Measurements from ENCODE around the gene FAM174A. TPM values are rescaled to one million over a fixed set of nuclear protein-coding genes. Genes with fewer than 3 reads are reported as not detected.

The FAM174A gene
- polyA plus RNA-seq, 1 of the 3 experiments (the other 2 are of a cell fraction) = 22.4 TPM

GRCh38 chr5:100615362-100615761, 80.2 kb downstream of the FAM174A start (continued):
- no peak for TF ChIP-seq PBX3 (IDR thresholded peaks at IDR 0.05)
- no peak for TF ChIP-seq MAX (IDR thresholded peaks at IDR 0.05; ENCODE audit: low read depth)
- TF ChIP-seq GATA2 (CRISPR knock-in tag; IDR thresholded peaks at IDR 0.05) = no peak
- TF ChIP-seq REST (IDR thresholded peaks at IDR 0.05; ENCODE audit: low read depth, low read length) = no peak

- Histone ChIP-seq H3K4me1 (ENCODE audit: control insufficient read depth in 1 of 2, insufficient read depth in 2 of 2, low read depth in 1 of 2, low read length in 1 of 2) (no peaks in the 10 kb centered on the region), H3F3A (replicated peaks; ENCODE audit: insufficient read depth) (no peaks in the 10 kb centered on the region), H3K9ac (no peak overlapping the region), H3K36me3 (replicated peaks in 1 of 2; ENCODE audit: control insufficient read depth in 1 of 2, insufficient read depth in 2 of 2, low read length in 1 of 2) (no peaks in the 10 kb centered on the region), H3K4me2 (no peak overlapping the region), H2AFZ (ENCODE audit: low read depth) (no peak overlapping the region), H3K79me2 (ENCODE audit: insufficient read depth) (no peaks in the 10 kb centered on the region), H3K9me2 (no peaks in the 10 kb centered on the region; the same call in 1 of the 2 replicates), H3K27me3 (ENCODE audit: insufficient read depth) (no peaks in the 10 kb centered on the region), H3K27ac (ENCODE audit: low read depth in 2 of 2, low read length in 1 of 2) (no peak overlapping the region), H4K20me1 (ENCODE audit: insufficient read depth) (no peaks in the 10 kb centered on the region), H3K4me3 (ENCODE audit: low read depth in 2 of 2, low read length in 1 of 2) (no peak overlapping the region), H3K9me3 (no peaks in the 10 kb centered on the region)
- CTCF ChIA-PET = no interaction called here
- POLR2A ChIA-PET = no interaction called here
- TF ChIP-seq POLR2AphosphoS5 (IDR thresholded peaks at IDR 0.05; ENCODE audit: low read depth, low read length) (no peak), USF1 (IDR thresholded peaks at IDR 0.05; ENCODE audit: borderline replicate concordance, low read depth) (no peak), RFX5 (IDR thresholded peaks at IDR 0.05; ENCODE audit: low read length) (no peak), EP300 (IDR thresholded peaks at IDR 0.05; ENCODE audit: borderline replicate concordance in 1 of 2, low read depth in 1 of 2, low read length in 1 of 2) (no peak), RXRA (IDR thresholded peaks at IDR 0.05; ENCODE audit: borderline replicate concordance, low read depth) (no peak), FOSL2 (IDR thresholded peaks at IDR 0.05; ENCODE audit: borderline replicate concordance, low read depth) (no peak), CHD2 (IDR thresholded peaks at IDR 0.05; ENCODE audit: low read length, partially characterized antibody) (no peak), RCOR1 (IDR thresholded peaks at IDR 0.05; ENCODE audit: low read length) (no peak), ZBTB33 (IDR thresholded peaks at IDR 0.05; ENCODE audit: borderline replicate concordance, low read depth) (no peak), RAD21 (IDR thresholded peaks at IDR 0.05; ENCODE audit: low read length) (no peak), NRF1 (IDR thresholded peaks at IDR 0.05; ENCODE audit: low read depth, low read length) (no peak), EZH2phosphoT487 (IDR thresholded peaks at IDR 0.05; ENCODE audit: borderline replicate concordance, low read depth) (no peak)
- WGBS (ENCODE audit: low lambda C conversion rate) = 43% methylated on average over 7 of the region's 7 CpGs
- no peak for DNase-seq
These were observed 81.1 kb downstream of the FAM174A start for GRCh38 chr5:100616291-100616690.

Measured in SK-N-SH (cell line).